Breast epithelium (tissue), 4 donors: ENCODE data around the gene MRPL43. TPM values are rescaled to one million over a fixed set of nuclear protein-coding genes. Genes with fewer than 3 reads are reported as not detected.

Experiments used
- DNase-seq, 2 donors: peaks; one replicate each; pipeline ENCODE4 v3.0.0-alpha.2; 2019; ENCODE audit warnings: low spot score in 2 of 2
- H3K27ac ChIP-seq, 2 donors: fragments of 200-600 bp; sonication (generic) in 1 of 2; one replicate each; pipeline ENCODE4 v1.5.1; 2016 to 2019; ENCODE audit warnings: mild to moderate bottlenecking in 1 of 2
- H3K27me3 ChIP-seq, 2 donors: fragments of 200-600 bp; sonication (generic) in 1 of 2; one replicate each; pipeline versions ENCODE4 v1.5.1 to v1.6.0; 2017 to 2019; ENCODE audit warnings: control low read depth in 1 of 2, mild to moderate bottlenecking in 1 of 2
- H3K36me3 ChIP-seq: fragments of 200-600 bp; one replicate; pipeline ENCODE4 v1.5.1; 2019
- H3K4me1 ChIP-seq, 2 donors: fragments of 200-600 bp; sonication (generic); one replicate each; pipeline ENCODE4 v1.5.1; 2016 to 2019; ENCODE audit warnings: control low read depth in 1 of 2
- H3K4me3 ChIP-seq, 3 donors: fragments of 200-600 bp; sonication (generic); 1 replicate in 2 of 3; 2 replicates in 1 of 3; pipeline ENCODE4 v1.5.1; 2016 to 2019; ENCODE audit warnings: mild to moderate bottlenecking in 3 of 3, moderate library complexity in 2 of 3
- H3K9me3 ChIP-seq, 2 donors: fragments of 200-600 bp; sonication (generic) in 1 of 2; one replicate each; pipeline ENCODE4 v1.5.1; 2016 to 2019; ENCODE audit warnings: control low read depth in 1 of 2
- CTCF ChIP-seq, 3 donors: fragments of 450-650 bp; IDR thresholded peaks; one replicate each; pipeline ENCODE4 v1.5.1; 2016 to 2017; ENCODE audit warnings: antibody characterized with exemption in 3 of 3, mild to moderate bottlenecking in 3 of 3, moderate library complexity in 3 of 3
- POLR2A ChIP-seq: fragments of 450-650 bp; IDR thresholded peaks from one replicate; pipeline ENCODE4 v1.6.1; 2016; ENCODE audit warnings: antibody characterized with exemption, mild to moderate bottlenecking, moderate library complexity
- POLR2AphosphoS5 ChIP-seq, 3 donors: sonication (generic); formaldehyde crosslinking; IDR thresholded peaks; one replicate each; pipeline ENCODE4 v1.6.1; 2017; ENCODE audit warnings: antibody characterized with exemption in 3 of 3
- intact Hi-C: fragments of 100-400 bp; cut with DNase I; formaldehyde crosslinking; loops from one replicate; pipeline ENCODE4 v1.15.1; 2023; ENCODE audit warnings: low total_unique reads
- total RNA-seq, 3 donors: library from RNA; depleted of rRNA; stranded (reverse); fragments of >200 nt; gene quantifications; one replicate each; pipeline ENCODE4 v1.1.0, GENCODE V29; 2016

MRPL43 gene
- total RNA-seq, 3 donors from 2014 or later: 75.4 to 104 (median 84.6) TPM

DNA sequence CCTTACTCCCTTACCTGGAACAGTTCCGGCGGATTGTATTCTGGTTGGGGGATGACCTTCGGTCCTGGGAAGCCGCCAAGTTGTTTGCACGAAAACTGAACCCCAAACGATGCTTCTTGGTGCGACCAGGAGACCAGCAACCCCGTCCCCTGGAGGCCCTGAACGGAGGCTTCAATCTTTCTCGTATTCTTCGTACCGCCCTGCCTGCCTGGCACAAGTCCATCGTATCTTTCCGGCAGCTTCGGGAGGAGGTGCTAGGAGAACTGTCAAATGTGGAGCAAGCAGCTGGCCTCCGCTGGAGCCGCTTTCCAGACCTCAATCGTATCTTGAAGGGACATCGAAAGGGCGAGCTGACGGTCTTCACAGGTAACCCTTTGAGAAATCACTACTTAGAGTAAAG, 1.8 kb upstream of the MRPL43 start:
- intact Hi-C loops: no loop called here
- no peaks in the 10 kb centered on the region for H3K27me3 ChIP-seq

DNA sequence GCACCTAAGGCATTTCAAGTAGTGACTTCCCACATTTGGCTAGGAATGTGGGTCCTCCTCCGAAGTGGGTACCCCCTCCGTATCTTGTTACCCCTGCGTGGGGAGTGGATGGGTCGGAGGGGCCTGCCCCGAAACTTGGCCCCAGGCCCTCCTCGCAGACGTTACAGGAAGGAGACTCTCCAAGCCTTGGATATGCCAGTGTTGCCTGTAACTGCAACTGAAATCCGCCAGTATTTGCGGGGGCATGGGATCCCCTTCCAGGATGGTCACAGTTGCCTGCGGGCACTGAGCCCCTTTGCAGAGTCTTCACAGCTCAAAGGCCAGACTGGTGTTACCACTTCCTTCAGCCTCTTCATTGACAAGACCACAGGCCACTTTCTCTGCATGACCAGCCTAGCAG, 869 bp upstream of the MRPL43 start:
- no peaks in the 10 kb centered on the region for H3K36me3 ChIP-seq
- H3K4me3 ChIP-seq: peak overlapping the region; percentile 65 to 100 (median 66)
- H3K9me3 ChIP-seq: no peaks in the 10 kb centered on the region
- DNase-seq: no peak
- TF ChIP-seq POLR2AphosphoS5 (IDR thresholded peaks at IDR 0.05): no peak
- no peak for TF ChIP-seq POLR2A
- no peak for TF ChIP-seq CTCF (IDR thresholded peaks at IDR 0.05)
- intact Hi-C loops: no loop called here
- H3K27ac ChIP-seq: no peak overlapping the region
- H3K27me3 ChIP-seq: no peaks in the 10 kb centered on the region
- peaks cover 12 to 16% of the 10 kb centered on the region in 2 donors for H3K4me1 ChIP-seq

More for the DNA sequence above, 1.8 kb upstream of the MRPL43 start:
- Histone ChIP-seq H3K4me1 (peaks cover 12 to 16% of the 10 kb centered on the region in 2 donors), H3K27ac (no peak overlapping the region), H3K4me3 (no peak overlapping the region), H3K9me3 (no peaks in the 10 kb centered on the region), H3K36me3 (no peaks in the 10 kb centered on the region)
- TF ChIP-seq POLR2AphosphoS5 (IDR thresholded peaks at IDR 0.05) (no peak), CTCF (IDR thresholded peaks at IDR 0.05) (no peak), POLR2A (no peak)
- DNase-seq: no peak

DNA sequence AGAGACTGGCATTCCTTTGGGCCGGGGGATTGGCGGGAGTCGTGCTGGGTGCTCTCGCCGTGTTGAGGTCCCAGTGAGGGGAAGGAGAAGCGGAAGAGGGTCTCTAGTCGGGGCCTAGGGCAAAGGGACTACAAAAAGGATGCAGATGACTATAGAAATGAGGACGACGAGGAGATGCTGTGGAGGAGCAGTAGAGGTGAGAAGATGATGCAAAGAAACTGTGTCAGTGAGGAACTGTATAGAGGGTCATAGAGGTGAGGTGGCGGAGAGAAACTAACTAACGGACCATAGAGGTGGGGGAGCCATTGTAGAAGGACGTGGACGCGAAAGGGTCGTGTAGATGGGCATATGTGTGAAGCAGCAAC, 370 bp upstream of the MRPL43 start:
- Histone ChIP-seq H3K27me3 (no peaks in the 10 kb centered on the region), H3K9me3 (no peaks in the 10 kb centered on the region), H3K27ac (peak overlapping the region in 1 of 2 donors; percentile 82), H3K4me3 (peak overlapping the region; percentile 65 to 100 (median 66)), H3K4me1 (peaks cover 12 to 16% of the 10 kb centered on the region in 2 donors), H3K36me3 (no peaks in the 10 kb centered on the region)
- no peak for TF ChIP-seq CTCF (IDR thresholded peaks at IDR 0.05)
- no peak for TF ChIP-seq POLR2A
- no peak for TF ChIP-seq POLR2AphosphoS5 (IDR thresholded peaks at IDR 0.05)
- DNase-seq: no peak
- intact Hi-C loops: no loop called here

DNA sequence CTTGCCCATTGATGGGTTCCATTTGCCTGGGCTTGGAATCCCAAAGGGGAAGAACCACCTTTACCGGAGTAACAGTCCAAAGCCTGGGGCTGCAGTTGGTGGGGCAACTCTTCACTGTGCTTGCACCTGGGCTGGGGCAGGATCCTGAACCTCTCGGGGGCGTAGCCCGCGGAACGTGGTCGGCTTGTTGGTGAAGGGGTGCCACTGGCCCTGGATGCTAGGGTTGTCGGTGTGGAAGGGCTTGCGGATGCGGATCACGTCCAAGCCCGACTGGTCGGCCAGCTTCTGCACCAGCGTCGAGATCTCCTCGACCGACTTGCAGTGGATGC, 710 bp downstream of the MRPL43 start:
- no peaks in the 10 kb centered on the region for H3K9me3 ChIP-seq
- no peaks in the 10 kb centered on the region for H3K36me3 ChIP-seq
- H3K27me3 ChIP-seq: no peaks in the 10 kb centered on the region
- peak overlapping the region; percentile 40 to 82 for H3K27ac ChIP-seq
- intact Hi-C loops: no loop called here
- no peak for TF ChIP-seq POLR2AphosphoS5 (IDR thresholded peaks at IDR 0.05)
- peak overlapping the region; percentile 65 to 100 (median 66) for H3K4me3 ChIP-seq
- peak in 1 of 2 donors; percentile 49 for DNase-seq
- peaks cover 12 to 16% of the 10 kb centered on the region in 2 donors for H3K4me1 ChIP-seq

DNA sequence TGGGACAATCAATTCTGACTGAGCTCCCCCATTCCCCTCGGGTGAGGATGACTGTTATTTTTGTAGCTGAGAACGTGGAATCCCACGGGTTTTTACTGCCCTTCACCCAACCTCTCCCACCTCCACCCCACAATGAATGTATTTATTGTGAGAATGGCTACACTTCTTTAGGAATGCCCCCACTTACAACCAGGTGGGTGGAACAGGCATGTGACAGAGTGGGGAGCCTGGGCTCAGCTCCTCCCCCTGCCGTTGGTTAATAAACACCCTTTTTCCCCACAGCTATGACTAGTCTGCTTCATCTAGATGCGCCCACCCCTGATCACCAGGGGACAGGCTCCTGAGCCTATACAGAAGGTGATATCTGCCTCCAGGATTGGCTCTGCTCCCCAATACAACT, 2.0 kb downstream of the MRPL43 start:
- TF ChIP-seq CTCF (IDR thresholded peaks at IDR 0.05) (no peak), POLR2A (no peak), POLR2AphosphoS5 (IDR thresholded peaks at IDR 0.05) (no peak)
- intact Hi-C loops: no loop called here
- H3K27ac ChIP-seq: no peak overlapping the region

DNA sequence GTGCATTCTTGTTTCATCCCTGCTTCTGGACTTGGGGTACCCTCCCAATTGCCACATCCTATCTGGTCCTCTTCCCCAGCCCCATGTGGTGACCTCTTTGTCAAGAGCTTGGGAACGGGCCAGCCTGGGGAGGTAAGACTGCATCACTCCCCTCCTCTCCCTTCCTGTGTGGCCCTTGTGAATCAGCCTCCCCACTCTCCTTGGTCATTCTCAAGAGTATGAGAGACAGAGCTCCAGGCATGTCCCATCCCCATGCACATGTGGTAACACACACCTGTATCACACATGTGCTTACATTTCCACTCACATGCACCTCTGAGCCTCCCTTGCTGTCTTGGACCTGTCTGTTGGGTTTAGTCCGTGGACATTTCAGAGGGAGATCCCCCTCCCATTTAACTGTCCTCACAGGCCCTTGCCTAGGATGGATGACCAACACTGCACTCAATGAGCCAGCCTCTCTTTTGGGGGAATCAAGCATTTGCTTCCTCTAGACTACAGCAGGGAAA, 2.6 kb downstream of the MRPL43 start:
- Histone ChIP-seq H3K27ac (no peak overlapping the region), H3K27me3 (no peaks in the 10 kb centered on the region), H3K4me1 (peaks cover 12 to 16% of the 10 kb centered on the region in 2 donors), H3K4me3 (no peak overlapping the region), H3K36me3 (peaks cover 3% of the 10 kb centered on the region), H3K9me3 (no peaks in the 10 kb centered on the region)
- intact Hi-C loops: no loop called here
- peak in 1 of 2 donors; percentile 10 for DNase-seq
- TF ChIP-seq CTCF (IDR thresholded peaks at IDR 0.05): no peak
- TF ChIP-seq POLR2AphosphoS5 (IDR thresholded peaks at IDR 0.05): no peak
- no peak for TF ChIP-seq POLR2A

More for the DNA sequence above, 2.0 kb downstream of the MRPL43 start:
- H3K4me3 ChIP-seq: no peak overlapping the region
- no peaks in the 10 kb centered on the region for H3K27me3 ChIP-seq
- DNase-seq: no peak
- H3K4me1 ChIP-seq: peaks cover 12 to 16% of the 10 kb centered on the region in 2 donors
- no peaks in the 10 kb centered on the region for H3K9me3 ChIP-seq
- H3K36me3 ChIP-seq: peaks cover 3% of the 10 kb centered on the region
